GM19043 (cell line): Measurements from ENCODE around the gene PIK3CA.
A peak's percentile ranks its signal among the peaks of the same experiment; 100 is the strongest.

ENCODE experiments used
- ATAC-seq: cut with Tn5 transposase; IDR thresholded peaks from one replicate; pipeline ENCODE4 v1.9.1; 2021; ENCODE audit warnings: low read depth; ENCODE audit not compliant: unreplicated experiment

PIK3CA gene

GRCh38 chr3:179156170-179156569 is 8.0 kb downstream of the PIK3CA start:
- ATAC-seq, result no peak

GRCh38 chr3:179156775-179157174 is 8.6 kb downstream of the PIK3CA start:
- ATAC-seq, result no peak

GRCh38 chr3:179158336-179159039 is 10.3 kb downstream of the PIK3CA start:
- peak; percentile 87 for ATAC-seq

GRCh38 chr3:179163503-179163902 is 15.3 kb downstream of the PIK3CA start:
- no peak for ATAC-seq

GRCh38 chr3:179164857-179165256 is 16.7 kb downstream of the PIK3CA start:
- no peak for ATAC-seq

GRCh38 chr3:179166561-179167201 is 18.5 kb downstream of the PIK3CA start:
- ATAC-seq, result no peak

- no peak for ATAC-seq
Observed at GRCh38 chr3:179168918-179169317, 20.8 kb downstream of the PIK3CA start.

GRCh38 chr3:179172546-179172945 is 24.4 kb downstream of the PIK3CA start:
- ATAC-seq, result no peak

- no peak for ATAC-seq
Observed at GRCh38 chr3:179174316-179174715, 26.2 kb downstream of the PIK3CA start.

- ATAC-seq, result no peak
Observed at GRCh38 chr3:179174898-179175297, 26.7 kb downstream of the PIK3CA start.

- ATAC-seq, result no peak
Observed at GRCh38 chr3:179175358-179175757, 27.2 kb downstream of the PIK3CA start.

- no peak for ATAC-seq
Observed at GRCh38 chr3:179177611-179178010, 29.5 kb downstream of the PIK3CA start.

GRCh38 chr3:179179256-179179655 is 31.1 kb downstream of the PIK3CA start:
- ATAC-seq, result no peak

- ATAC-seq, result no peak
Observed at GRCh38 chr3:179179979-179180759, 32.0 kb downstream of the PIK3CA start.

GRCh38 chr3:179181021-179181472 is 32.9 kb downstream of the PIK3CA start:
- peak; percentile 47 for ATAC-seq

- no peak for ATAC-seq
Observed at GRCh38 chr3:179181993-179182551, 33.9 kb downstream of the PIK3CA start.

- ATAC-seq, result no peak
Observed at GRCh38 chr3:179182902-179183301, 34.7 kb downstream of the PIK3CA start.

GRCh38 chr3:179184826-179185225 is 36.7 kb downstream of the PIK3CA start:
- ATAC-seq, result no peak

- no peak for ATAC-seq
Observed at GRCh38 chr3:179186426-179186825, 38.3 kb downstream of the PIK3CA start.

GRCh38 chr3:179189759-179190158 is 41.6 kb downstream of the PIK3CA start:
- ATAC-seq, result no peak

GRCh38 chr3:179190581-179190980 is 42.4 kb downstream of the PIK3CA start:
- ATAC-seq, result no peak
